DMS114 treated with DMSO at 0.1 percent for 48 hours (cell line): ENCODE data around the gene FAM13A.
"Not testable (repeated sequence)": the region's sequence is repeated elsewhere in the genome, so short reads cannot be mapped to it uniquely, and the experiment has no call there.

Experiments
- DNase-seq: peaks from one replicate; lab custom pipeline; 2025; ENCODE audit not compliant: unreplicated experiment; lab: John Stamatoyannopoulos, UW

FAM13A gene

GRCh38 chr4:88964450-88964849 lies 92.5 kb downstream of the FAM13A start:
- DNase-seq: no peak

- no peak for DNase-seq
Observed at GRCh38 chr4:88963817-88964216, 93.2 kb downstream of the FAM13A start.

- DNase-seq: no peak
Observed at GRCh38 chr4:88962396-88962795, 94.6 kb downstream of the FAM13A start.

- DNase-seq: no peak
Observed at GRCh38 chr4:88960576-88960975, 96.4 kb downstream of the FAM13A start.

- no peak for DNase-seq
Observed at GRCh38 chr4:88958080-88958479, 98.9 kb downstream of the FAM13A start.

- DNase-seq: no peak
Observed at GRCh38 chr4:88957570-88957969, 99.4 kb downstream of the FAM13A start.

GRCh38 chr4:88955580-88956380 lies 101.2 kb downstream of the FAM13A start:
- DNase-seq: no peak

GRCh38 chr4:88953400-88953799 lies 103.6 kb downstream of the FAM13A start:
- no peak for DNase-seq

GRCh38 chr4:88952081-88952480 lies 104.9 kb downstream of the FAM13A start:
- no peak for DNase-seq

GRCh38 chr4:88949605-88950004 lies 107.4 kb downstream of the FAM13A start:
- no peak for DNase-seq

GRCh38 chr4:88940506-88940905 lies 116.5 kb downstream of the FAM13A start:
- DNase-seq: no peak

GRCh38 chr4:88939697-88940096 lies 117.3 kb downstream of the FAM13A start:
- DNase-seq: no peak

- no peak for DNase-seq
Observed at GRCh38 chr4:88938138-88938537, 118.8 kb downstream of the FAM13A start.

- DNase-seq: no peak
Observed at GRCh38 chr4:88937081-88937480, 119.9 kb downstream of the FAM13A start.

GRCh38 chr4:88933414-88934160 lies 123.4 kb downstream of the FAM13A start:
- no peak for DNase-seq

- no peak for DNase-seq
Observed at GRCh38 chr4:88928852-88929251, 128.1 kb downstream of the FAM13A start.

- no peak for DNase-seq
Observed at GRCh38 chr4:88927420-88927819, 129.6 kb downstream of the FAM13A start.

GRCh38 chr4:88919056-88919455 lies 137.9 kb downstream of the FAM13A start:
- no peak for DNase-seq

- not testable (repeated sequence) for DNase-seq
Observed at GRCh38 chr4:88913181-88913580, 143.8 kb downstream of the FAM13A start.

- no peak for DNase-seq
Observed at GRCh38 chr4:88911246-88912212, 145.5 kb downstream of the FAM13A start.

GRCh38 chr4:88910101-88910500 lies 146.9 kb downstream of the FAM13A start:
- DNase-seq: no peak
